B cell (primary cell): ENCODE data around the gene TMEM233. TPM values are rescaled to one million over a fixed set of nuclear protein-coding genes. Genes with fewer than 3 reads are reported as not detected.

Experiments
- ATAC-seq: fragments of 200-7000 bp; cut with Tn5 transposase; one replicate; pipeline ENCODE4 v1.10.0; 2021; ENCODE audit warnings: low read depth, mild to moderate bottlenecking, moderate number of reproducible peaks, moderate library complexity
- CTCF ChIA-PET: fragments of 350-600 bp; sonication (Branson Sonifier 250); formaldehyde crosslinking; loops from one replicate; lab custom pipeline; 2021; ENCODE audit warnings: antibody characterized with exemption, inconsistent platforms; lab: Charles Lee
- POLR2A ChIA-PET: fragments of 350-600 bp; sonication (Branson Sonifier 250); formaldehyde crosslinking; loops from one replicate; lab custom pipeline; 2021; ENCODE audit warnings: antibody characterized with exemption; lab: Charles Lee
- DNase-seq: peaks from one replicate; pipeline ENCODE4 v3.0.0; 2013
- H2AFZ ChIP-seq: 2 replicates; pipeline ENCODE4 v1.6.1; 2012; ENCODE audit warnings: mild to moderate bottlenecking, low read depth, low read length; ENCODE audit not compliant: insufficient read depth, poor library complexity, severe bottlenecking
- H3K27ac ChIP-seq, 2 donors: 1 replicate in 1 of 2; 2 replicates in 1 of 2; pipeline ENCODE4 v1.5.1; 2012 to 2013; ENCODE audit warnings: low read length in 2 of 2, mild to moderate bottlenecking in 2 of 2, moderate library complexity in 1 of 2
- H3K27me3 ChIP-seq, 4 experiments: fragments of 200-600 bp in 1 of 4; sonication (generic) in 1 of 4; replicated peaks in 1 of 4; 1 replicate in 2 of 4; 2 replicates in 2 of 4; pipeline versions ENCODE4 v1.6.1 to v1.7.0; 2013 to 2016; ENCODE audit warnings: low read length in 3 of 4, mild to moderate bottlenecking in 2 of 4, mixed read lengths in 1 of 4, moderate library complexity in 1 of 4; ENCODE audit not compliant: insufficient read depth in 4 of 4, control insufficient read depth in 3 of 4; ENCODE audit errors: control extremely low read depth in 1 of 4
- H3K36me3 ChIP-seq, 2 experiments: replicated peaks in 1 of 2; 1 replicate in 1 of 2; 2 replicates in 1 of 2; pipeline versions ENCODE4 v1.6.1 to v1.7.1; 2013; ENCODE audit warnings: low read length in 1 of 2; ENCODE audit not compliant: insufficient read depth in 2 of 2, control insufficient read depth in 1 of 2; ENCODE audit errors: control extremely low read depth in 1 of 2, extremely low read depth in 1 of 2
- H3K4me1 ChIP-seq, 2 donors: fragments of 200-600 bp in 1 of 2; sonication (generic) in 1 of 2; 1 replicate in 1 of 2; 2 replicates in 1 of 2; pipeline versions ENCODE4 v1.5.1 to v1.6.1; 2013 to 2017; ENCODE audit warnings: low read length in 2 of 2; ENCODE audit not compliant: control insufficient read depth in 2 of 2, insufficient read depth in 2 of 2
- H3K4me2 ChIP-seq: replicated peaks from 2 replicates; pipeline ENCODE3; 2012; ENCODE audit warnings: mild to moderate bottlenecking, low read depth, low read length; ENCODE audit not compliant: poor library complexity, severe bottlenecking
- H3K4me3 ChIP-seq, 5 experiments: fragments of 200-600 bp in 1 of 5; sonication (generic) in 1 of 5; 1 replicate in 3 of 5; 2 replicates in 2 of 5; pipeline versions ENCODE4 v1.5.1 to v1.7.0; 2011 to 2016; ENCODE audit warnings: low read length in 4 of 5, mild to moderate bottlenecking in 4 of 5, low read depth in 2 of 5, control low read depth in 1 of 5, moderate library complexity in 1 of 5; ENCODE audit not compliant: insufficient read depth in 1 of 5; ENCODE audit errors: control extremely low read depth in 1 of 5, extremely low read depth in 1 of 5
- H3K79me2 ChIP-seq: fragments of 200-600 bp; sonication (generic); one replicate; pipeline ENCODE4 v1.6.0; 2016; ENCODE audit warnings: low read length; ENCODE audit not compliant: control insufficient read depth, insufficient read depth
- H3K9ac ChIP-seq: fragments of 200-600 bp; sonication (generic); 2 replicates; pipeline ENCODE4 v1.6.1; 2017; ENCODE audit warnings: mild to moderate bottlenecking, low read length, moderate library complexity
- H3K9me3 ChIP-seq, 3 donors: one replicate each; pipeline versions ENCODE4 v1.6.1 to v1.7.1; 2013; ENCODE audit warnings: low read length in 2 of 3; ENCODE audit not compliant: control insufficient read depth in 2 of 3, insufficient read depth in 1 of 3; ENCODE audit errors: control extremely low read depth in 1 of 3
- H4K20me1 ChIP-seq: 2 replicates; pipeline ENCODE4 v1.6.0; 2012; ENCODE audit warnings: mild to moderate bottlenecking, low read length; ENCODE audit not compliant: insufficient read depth, control insufficient read depth, poor library complexity, severe bottlenecking
- H3K27ac Mint-ChIP-seq: one replicate; pipeline ENCODE4 v1.8.0; 2021; ENCODE audit warnings: mixed read lengths
- H3K27me3 Mint-ChIP-seq: one replicate; pipeline ENCODE4 v1.8.0; 2021; ENCODE audit warnings: mixed read lengths
- H3K4me1 Mint-ChIP-seq: one replicate; pipeline ENCODE4 v1.8.0; 2021; ENCODE audit warnings: mixed read lengths
- H3K4me3 Mint-ChIP-seq: one replicate; pipeline ENCODE4 v1.8.0; 2021; ENCODE audit warnings: mixed read lengths
- H3K9me3 Mint-ChIP-seq: one replicate; pipeline ENCODE4 v1.8.0; 2022; ENCODE audit warnings: mixed read lengths; ENCODE audit not compliant: insufficient read depth
- CTCF ChIP-seq: fragments of 200-600 bp; IDR thresholded peaks from one replicate; pipeline ENCODE4 v1.8.0; 2022; ENCODE audit warnings: antibody characterized with exemption, mild to moderate bottlenecking
- EZH2 ChIP-seq: IDR thresholded peaks from 2 replicates; pipeline ENCODE4 v1.6.1; 2012; ENCODE audit warnings: borderline replicate concordance, low read depth, mild to moderate bottlenecking, moderate library complexity, low read length; ENCODE audit not compliant: insufficient read depth, poor library complexity, severe bottlenecking
- WGBS: methylation state at CpG from one replicate; pipeline ENCODE4 v1.1.5; 2013; ENCODE audit warnings: missing lambda C conversion rate; ENCODE audit not compliant: insufficient coverage; 5-methylcytosine and 5-hydroxymethylcytosine counted together
- intact Hi-C: fragments of 100-400 bp; cut with micrococcal nuclease; formaldehyde crosslinking; loops from one replicate; pipeline ENCODE4 v1.10.0; 2022
- polyA plus RNA-seq: library from polyadenylated mRNA; depleted of rRNA; stranded (reverse); fragments of >200 nt; gene quantifications from 2 replicates; pipeline ENCODE4 v1.2.3, GENCODE V29; 2012
- total RNA-seq, 2 donors: library from RNA; stranded (reverse); fragments of 120-200 nt in 1 of 2; gene quantifications; 1 replicate in 1 of 2; 2 replicates in 1 of 2; pipeline versions ENCODE4 v1.2.3 to v1.2.4, GENCODE V29; 2013 to 2022

TMEM233 gene
- total and polyA plus RNA-seq, 2 donors (not counting 1 experiment from before 2014, with no cell fraction given), result not detected

GRCh38 chr12:119556854-119557253, 36.7 kb upstream of the TMEM233 start:
- ChIA-PET CTCF (no interaction called here), POLR2A (no interaction called here)
- Histone ChIP-seq H3K9me3 (no peaks in the 10 kb centered on the region), H3K79me2 (no peaks in the 10 kb centered on the region), H3K9ac (no peak overlapping the region), H4K20me1 (no peaks in the 10 kb centered on the region), H3K4me3 (no peak overlapping the region), H3K4me1 (no peaks in the 10 kb centered on the region), H3K27me3 (peaks cover 0 to 4% (median 1%) of the 10 kb centered on the region in 4 experiments), H3K4me2 (no peak overlapping the region), H3K27ac (no peak overlapping the region), H3K36me3 (no peaks in the 10 kb centered on the region), H2AFZ (no peak overlapping the region)
- TF ChIP-seq EZH2, result no peak
- no peak for TF ChIP-seq CTCF
- Mint-ChIP-seq H3K4me1 (no peaks in the 10 kb centered on the region), H3K4me3 (no peak overlapping the region), H3K27ac (no peak overlapping the region), H3K27me3 (peaks cover 35% of the 10 kb centered on the region), H3K9me3 (no peaks in the 10 kb centered on the region)
- no peak for ATAC-seq
- no CpG with 5 or more reads among the region's 1 CpG for WGBS
- intact Hi-C loops, result no loop called here
- DNase-seq, result no peak

GRCh38 chr12:119565404-119565803, 28.2 kb upstream of the TMEM233 start:
- H3K9me3 Mint-ChIP-seq, result no peaks in the 10 kb centered on the region
- no peak overlapping the region for H3K27ac Mint-ChIP-seq
- intact Hi-C loops, result no loop called here
- ChIA-PET POLR2A (no interaction called here), CTCF (interaction anchor here (0.6 kb wide), 1 partner anchor 14 kb away, joined by 3 read pairs; no protein-coding TSS in a partner anchor)
- Histone ChIP-seq H3K9ac (no peak overlapping the region), H3K4me1 (no peaks in the 10 kb centered on the region), H3K9me3 (no peaks in the 10 kb centered on the region), H3K4me2 (no peak overlapping the region), H3K4me3 (no peak overlapping the region), H4K20me1 (no peaks in the 10 kb centered on the region), H2AFZ (no peak overlapping the region), H3K79me2 (no peaks in the 10 kb centered on the region), H3K27ac (no peak overlapping the region), H3K36me3 (no peaks in the 10 kb centered on the region), H3K27me3 (peaks cover 0 to 4% (median 0%) of the 10 kb centered on the region in 4 experiments)
- WGBS, result 100% methylated on average over 3 of the region's 3 CpGs
- no peak for ATAC-seq
- H3K27me3 Mint-ChIP-seq, result peaks cover 18% of the 10 kb centered on the region
- no peak for DNase-seq
- H3K4me3 Mint-ChIP-seq, result no peak overlapping the region
- H3K4me1 Mint-ChIP-seq, result no peaks in the 10 kb centered on the region
- no peak for TF ChIP-seq EZH2
- TF ChIP-seq CTCF, result no peak
